ENCODE data around the gene EPHB1. TPM values are rescaled to one million over a fixed set of nuclear protein-coding genes. Genes with fewer than 3 reads are reported as not detected.

The EPHB1 gene
- polyA plus RNA-seq, 1 donor from 2014 or later, result 18.7 TPM

- Histone ChIP-seq H3K4me2 (ENCODE audit: low read length) (no peak overlapping the region), H3K9me2 (ENCODE audit: insufficient read depth, low read length) (no peaks in the 10 kb centered on the region), H2AFZ (ENCODE audit: low read depth, low read length) (no peak overlapping the region), H4K20me1 (ENCODE audit: insufficient read depth) (no peaks in the 10 kb centered on the region), H3K27me3 (ENCODE audit: insufficient read depth, low read depth, low read length) (no peaks in the 10 kb centered on the region), H3K27ac (ENCODE audit: low read length) (no peak overlapping the region), H3F3A (ENCODE audit: insufficient read depth, low read length, poor library complexity, severe bottlenecking) (no peaks in the 10 kb centered on the region), H3K9me3 (ENCODE audit: low read length) (no peaks in the 10 kb centered on the region), H3K79me2 (replicated peaks; ENCODE audit: insufficient read depth, low read length) (no peaks in the 10 kb centered on the region), H3K9ac (ENCODE audit: low read length) (no peak overlapping the region), H3K36me3 (ENCODE audit: insufficient read depth, low read length) (no peaks in the 10 kb centered on the region), H3K4me3 (ENCODE audit: low read length) (no peak overlapping the region)
- TF ChIP-seq REST (IDR thresholded peaks at IDR 0.05; ENCODE audit: borderline replicate concordance) (no peak), EZH2 (IDR thresholded peaks at IDR 0.05; ENCODE audit: borderline replicate concordance, insufficient read depth, low read length, poor library complexity, severe bottlenecking) (no peak), TAF1 (IDR thresholded peaks at IDR 0.05; ENCODE audit: low read depth) (no peak), SMC3 (conservative IDR thresholded peaks at IDR 0.05; ENCODE audit: poor library complexity) (no peak), CTCF (IDR thresholded peaks at IDR 0.05; ENCODE audit: poor library complexity, severe bottlenecking) (no peak), EP300 (conservative IDR thresholded peaks at IDR 0.05; ENCODE audit: poor library complexity, severe bottlenecking) (no peak), RAD21 (conservative IDR thresholded peaks at IDR 0.05) (no peak), POLR2AphosphoS5 (IDR thresholded peaks at IDR 0.05) (no peak), MXI1 (conservative IDR thresholded peaks at IDR 0.05; ENCODE audit: poor library complexity, severe bottlenecking) (no peak)
Measured at GRCh38 chr3:135087782-135088181, 292.7 kb downstream of the EPHB1 start.

- Histone ChIP-seq H3K36me3 (ENCODE audit: insufficient read depth, low read length) (no peaks in the 10 kb centered on the region), H3K9ac (ENCODE audit: low read length) (no peak overlapping the region), H3K4me3 (ENCODE audit: low read length) (no peak overlapping the region), H3K27me3 (ENCODE audit: insufficient read depth, low read depth, low read length) (no peaks in the 10 kb centered on the region), H3F3A (ENCODE audit: insufficient read depth, low read length, poor library complexity, severe bottlenecking) (no peaks in the 10 kb centered on the region), H3K4me2 (ENCODE audit: low read length) (no peak overlapping the region), H3K9me2 (ENCODE audit: insufficient read depth, low read length) (no peaks in the 10 kb centered on the region), H2AFZ (ENCODE audit: low read depth, low read length) (no peak overlapping the region), H4K20me1 (ENCODE audit: insufficient read depth) (no peaks in the 10 kb centered on the region), H3K27ac (ENCODE audit: low read length) (no peak overlapping the region), H3K79me2 (replicated peaks; ENCODE audit: insufficient read depth, low read length) (no peaks in the 10 kb centered on the region), H3K9me3 (ENCODE audit: low read length) (no peaks in the 10 kb centered on the region)
- TF ChIP-seq EP300 (conservative IDR thresholded peaks at IDR 0.05; ENCODE audit: poor library complexity, severe bottlenecking) (no peak), MXI1 (conservative IDR thresholded peaks at IDR 0.05; ENCODE audit: poor library complexity, severe bottlenecking) (no peak), CTCF (IDR thresholded peaks at IDR 0.05; ENCODE audit: poor library complexity, severe bottlenecking) (no peak), POLR2AphosphoS5 (IDR thresholded peaks at IDR 0.05) (no peak), REST (IDR thresholded peaks at IDR 0.05; ENCODE audit: borderline replicate concordance) (no peak), SMC3 (conservative IDR thresholded peaks at IDR 0.05; ENCODE audit: poor library complexity) (no peak), EZH2 (IDR thresholded peaks at IDR 0.05; ENCODE audit: borderline replicate concordance, insufficient read depth, low read length, poor library complexity, severe bottlenecking) (no peak), TAF1 (IDR thresholded peaks at IDR 0.05; ENCODE audit: low read depth) (no peak), RAD21 (conservative IDR thresholded peaks at IDR 0.05) (no peak)
Measured at GRCh38 chr3:135089451-135089850, 294.4 kb downstream of the EPHB1 start.
